Measurements from ENCODE around the gene CTSZ. TPM values are rescaled to one million over a fixed set of nuclear protein-coding genes. Genes with fewer than 3 reads are reported as not detected.

CTSZ gene
- total RNA-seq, 3 donors from 2014 or later = 135 to 238 (median 181) TPM

- H3K4me3 ChIP-seq = no peak overlapping the region
- H3K9me3 ChIP-seq = no peaks in the 10 kb centered on the region
- intact Hi-C loops (cut with DNase I; ENCODE audit: low total_unique reads) = no loop called here
- peak overlapping the region; percentile 93 for H3K27ac ChIP-seq
- peak; percentile 15 to 24 for DNase-seq (ENCODE audit: low spot score in 2 of 2)
- TF ChIP-seq POLR2A (IDR thresholded peaks at IDR 0.05) = no peak
- TF ChIP-seq POLR2AphosphoS5 (IDR thresholded peaks at IDR 0.05) = no peak
- no peak for TF ChIP-seq CTCF (IDR thresholded peaks at IDR 0.05)
- peaks cover 19 to 21% of the 10 kb centered on the region in 2 donors for H3K4me1 ChIP-seq
- H3K27me3 ChIP-seq = no peaks in the 10 kb centered on the region
- H3K36me3 ChIP-seq = no peaks in the 10 kb centered on the region
Observed at GRCh38 chr20:59008715-59009336, 1.8 kb upstream of the CTSZ start.

- Histone ChIP-seq H3K27ac (peak overlapping the region; percentile 93), H3K4me1 (peaks cover 19 to 24% of the 10 kb centered on the region in 2 donors), H3K4me3 (peak overlapping the region; percentile 81 to 86 (median 85)), H3K27me3 (no peaks in the 10 kb centered on the region), H3K36me3 (no peaks in the 10 kb centered on the region), H3K9me3 (no peaks in the 10 kb centered on the region)
- intact Hi-C loops (cut with DNase I; ENCODE audit: low total_unique reads) = no loop called here
- DNase-seq (ENCODE audit: low spot score in 2 of 2) = peak in 1 of 2 donors; percentile 42
- no peak for TF ChIP-seq POLR2A (IDR thresholded peaks at IDR 0.05)
- no peak for TF ChIP-seq POLR2AphosphoS5 (IDR thresholded peaks at IDR 0.05)
- no peak for TF ChIP-seq CTCF (IDR thresholded peaks at IDR 0.05)
Observed at GRCh38 chr20:59007665-59008511, 834 bp upstream of the CTSZ start.

GRCh38 chr20:59006167-59006863 is 739 bp downstream of the CTSZ start:
- Histone ChIP-seq H3K27me3 (no peaks in the 10 kb centered on the region), H3K27ac (peak overlapping the region; percentile 93), H3K9me3 (no peaks in the 10 kb centered on the region), H3K36me3 (no peaks in the 10 kb centered on the region), H3K4me3 (peak overlapping the region; percentile 81 to 86 (median 85)), H3K4me1 (peaks cover 19 to 28% of the 10 kb centered on the region in 2 donors)
- intact Hi-C loops (cut with DNase I; ENCODE audit: low total_unique reads) = no loop called here
- DNase-seq (ENCODE audit: low spot score in 2 of 2) = peak in 1 of 2 donors; percentile 55
- TF ChIP-seq POLR2AphosphoS5 (IDR thresholded peaks at IDR 0.05) = no peak
- TF ChIP-seq CTCF (IDR thresholded peaks at IDR 0.05) = no peak
- no peak for TF ChIP-seq POLR2A (IDR thresholded peaks at IDR 0.05)

GRCh38 chr20:59005523-59006166 is 1.4 kb downstream of the CTSZ start:
- Histone ChIP-seq H3K4me3 (peak overlapping the region; percentile 81 to 86 (median 85)), H3K36me3 (no peaks in the 10 kb centered on the region), H3K27ac (peak overlapping the region; percentile 93), H3K9me3 (no peaks in the 10 kb centered on the region), H3K27me3 (no peaks in the 10 kb centered on the region), H3K4me1 (peaks cover 19 to 27% of the 10 kb centered on the region in 2 donors)
- DNase-seq (ENCODE audit: low spot score in 2 of 2) = no peak
- TF ChIP-seq POLR2AphosphoS5 (IDR thresholded peaks at IDR 0.05) (no peak), POLR2A (IDR thresholded peaks at IDR 0.05) (no peak), CTCF (IDR thresholded peaks at IDR 0.05) (no peak)
- intact Hi-C loops (cut with DNase I; ENCODE audit: low total_unique reads) = no loop called here
